OCI-LY1 (cell line): Measurements from ENCODE around the gene MANBA.

Source experiments
- H2AFZ ChIP-seq: fragments of 200-600 bp; sonication (generic), shearing (Covaris generic); 2 replicates; pipeline ENCODE4 v1.6.0; 2014; ENCODE audit warnings: antibody characterized with exemption, mild to moderate bottlenecking, low read length
- H3F3A ChIP-seq: fragments of 200-600 bp; sonication (generic), shearing (Covaris generic); 2 replicates; pipeline ENCODE4 v1.6.0; 2014; ENCODE audit warnings: mild to moderate bottlenecking, antibody characterized with exemption, low read length, moderate library complexity; ENCODE audit not compliant: insufficient read depth
- H3K27ac ChIP-seq: fragments of 200-600 bp; sonication (generic); 2 replicates; pipeline ENCODE4 v1.5.1; 2014; ENCODE audit warnings: low read length, mixed run types, mild to moderate bottlenecking, low read depth; ENCODE audit not compliant: poor library complexity, severe bottlenecking
- H3K27me3 ChIP-seq: fragments of 200-600 bp; sonication (generic); 2 replicates; pipeline ENCODE4 v1.6.0; 2014; ENCODE audit warnings: antibody characterized with exemption, mild to moderate bottlenecking, low read length, moderate library complexity; ENCODE audit not compliant: insufficient read depth
- H3K36me3 ChIP-seq: fragments of 200-600 bp; sonication (generic); 2 replicates; pipeline ENCODE4 v1.6.1; 2014; ENCODE audit warnings: mild to moderate bottlenecking, antibody characterized with exemption, low read length, moderate library complexity, mixed read lengths; ENCODE audit not compliant: insufficient read depth
- H3K4me1 ChIP-seq: fragments of 200-600 bp; sonication (generic); 2 replicates; pipeline ENCODE4 v1.5.1; 2014; ENCODE audit warnings: mild to moderate bottlenecking, low read length, moderate library complexity; ENCODE audit not compliant: insufficient read depth, severe bottlenecking
- H3K4me2 ChIP-seq: fragments of 200-600 bp; sonication (generic), shearing (Covaris generic); 2 replicates; pipeline ENCODE4 v1.6.1; 2014; ENCODE audit warnings: low read length
- H3K4me3 ChIP-seq: fragments of 200-600 bp; sonication (generic); 2 replicates; pipeline ENCODE4 v1.5.1; 2014; ENCODE audit warnings: low read length, low read depth, mild to moderate bottlenecking, mixed read lengths; ENCODE audit not compliant: poor library complexity, severe bottlenecking
- H3K79me2 ChIP-seq: fragments of 200-600 bp; shearing (Covaris generic); 2 replicates; pipeline ENCODE4 v1.6.1; 2016; ENCODE audit warnings: mixed run types, low read length, mixed read lengths; ENCODE audit not compliant: insufficient read depth
- H3K9ac ChIP-seq: fragments of 200-600 bp; sonication (generic), shearing (Covaris generic); 2 replicates; pipeline ENCODE4 v1.6.1; 2014; ENCODE audit warnings: mild to moderate bottlenecking, low read length, mixed read lengths
- H3K9me2 ChIP-seq: fragments of 200-600 bp; sonication (generic), shearing (Covaris generic); 2 replicates; pipeline ENCODE4 v1.6.1; 2014; ENCODE audit warnings: low read depth, mild to moderate bottlenecking, low read length, mixed read lengths
- H3K9me3 ChIP-seq: fragments of 200-600 bp; shearing (Covaris generic); 2 replicates; pipeline ENCODE4 v1.6.1; 2014; ENCODE audit warnings: low read length, mixed read lengths
- H4K20me1 ChIP-seq: fragments of 200-600 bp; sonication (generic), shearing (Covaris generic); 2 replicates; pipeline ENCODE4 v1.6.0; 2016; ENCODE audit warnings: mild to moderate bottlenecking, low read length; ENCODE audit not compliant: insufficient read depth
- EZH2 ChIP-seq: fragments of 200-600 bp; sonication (generic), shearing (Covaris generic); IDR thresholded peaks from 2 replicates; pipeline ENCODE4 v1.8.0; 2017; ENCODE audit warnings: borderline replicate concordance, mixed run types, mild to moderate bottlenecking, antibody characterized with exemption, low read length, moderate library complexity, mixed read lengths
- TF ChIP-seq, protein P1 (sequence below): fragments of 200-600 bp; sonication (generic), shearing (Covaris generic); IDR thresholded peaks from 2 replicates; pipeline ENCODE4 v1.5.1; 2017; ENCODE audit warnings: mild to moderate bottlenecking, antibody characterized with exemption, low read length, moderate library complexity, mixed read lengths

The MANBA gene

DNA sequence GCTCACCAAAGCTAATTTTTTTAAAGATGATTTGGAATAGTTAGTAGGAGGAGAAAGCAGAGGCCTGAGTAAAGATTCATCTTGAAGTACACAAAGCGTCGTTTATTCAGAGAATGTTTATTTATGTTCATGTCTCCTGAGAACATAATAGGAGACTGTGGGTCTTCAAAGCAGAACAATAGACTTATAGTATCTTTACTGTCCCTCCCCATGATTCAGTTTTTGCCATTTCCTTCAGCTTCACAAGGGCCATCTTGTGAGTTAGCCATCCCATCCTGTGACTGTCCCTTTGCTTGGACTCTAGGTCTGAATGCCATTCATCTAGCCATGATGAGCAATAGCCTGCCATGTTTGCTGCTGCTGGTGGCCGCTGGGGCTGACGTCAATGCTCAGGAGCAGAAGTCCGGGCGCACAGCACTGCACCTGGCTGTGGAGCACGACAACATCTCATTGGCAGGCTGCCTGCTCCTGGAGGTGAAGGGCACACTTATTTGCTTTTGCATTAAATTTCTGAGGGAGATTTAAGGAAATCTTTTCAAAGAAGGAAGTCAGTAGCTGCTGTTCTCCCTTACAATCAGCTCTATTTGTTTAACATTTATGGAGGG, 153.8 kb downstream of the MANBA start:
- no peaks in the 10 kb centered on the region for H3K4me1 ChIP-seq
- H3K4me3 ChIP-seq: no peak overlapping the region
- H3K9ac ChIP-seq: no peak overlapping the region
- H4K20me1 ChIP-seq: no peaks in the 10 kb centered on the region
- no peak overlapping the region for H2AFZ ChIP-seq
- no peak overlapping the region for H3K4me2 ChIP-seq
- H3F3A ChIP-seq: no peaks in the 10 kb centered on the region
- peaks cover 90% of the 10 kb centered on the region for H3K36me3 ChIP-seq
- no peaks in the 10 kb centered on the region for H3K9me3 ChIP-seq
- TF ChIP-seq, protein P1, sequence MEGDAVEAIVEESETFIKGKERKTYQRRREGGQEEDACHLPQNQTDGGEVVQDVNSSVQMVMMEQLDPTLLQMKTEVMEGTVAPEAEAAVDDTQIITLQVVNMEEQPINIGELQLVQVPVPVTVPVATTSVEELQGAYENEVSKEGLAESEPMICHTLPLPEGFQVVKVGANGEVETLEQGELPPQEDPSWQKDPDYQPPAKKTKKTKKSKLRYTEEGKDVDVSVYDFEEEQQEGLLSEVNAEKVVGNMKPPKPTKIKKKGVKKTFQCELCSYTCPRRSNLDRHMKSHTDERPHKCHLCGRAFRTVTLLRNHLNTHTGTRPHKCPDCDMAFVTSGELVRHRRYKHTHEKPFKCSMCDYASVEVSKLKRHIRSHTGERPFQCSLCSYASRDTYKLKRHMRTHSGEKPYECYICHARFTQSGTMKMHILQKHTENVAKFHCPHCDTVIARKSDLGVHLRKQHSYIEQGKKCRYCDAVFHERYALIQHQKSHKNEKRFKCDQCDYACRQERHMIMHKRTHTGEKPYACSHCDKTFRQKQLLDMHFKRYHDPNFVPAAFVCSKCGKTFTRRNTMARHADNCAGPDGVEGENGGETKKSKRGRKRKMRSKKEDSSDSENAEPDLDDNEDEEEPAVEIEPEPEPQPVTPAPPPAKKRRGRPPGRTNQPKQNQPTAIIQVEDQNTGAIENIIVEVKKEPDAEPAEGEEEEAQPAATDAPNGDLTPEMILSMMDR: no peak
- no peak for TF ChIP-seq EZH2
- H3K79me2 ChIP-seq: no peaks in the 10 kb centered on the region
- no peaks in the 10 kb centered on the region for H3K9me2 ChIP-seq
- no peaks in the 10 kb centered on the region for H3K27me3 ChIP-seq
- no peak overlapping the region for H3K27ac ChIP-seq

DNA sequence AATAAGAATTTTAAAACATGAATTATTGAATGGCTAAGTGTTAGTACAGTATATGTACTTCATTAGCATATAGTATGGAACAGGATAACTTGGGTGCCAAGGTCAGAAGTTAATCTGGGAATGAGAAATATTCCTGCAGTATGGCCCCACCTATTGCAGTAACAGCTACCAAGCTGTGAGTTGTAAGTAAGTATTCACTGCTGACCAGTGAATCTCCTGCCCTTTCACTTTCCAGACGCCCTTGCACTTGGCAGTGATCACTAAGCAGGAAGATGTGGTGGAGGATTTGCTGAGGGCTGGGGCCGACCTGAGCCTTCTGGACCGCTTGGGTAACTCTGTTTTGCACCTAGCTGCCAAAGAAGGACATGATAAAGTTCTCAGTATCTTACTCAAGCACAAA, 154.5 kb downstream of the MANBA start:
- H2AFZ ChIP-seq: no peak overlapping the region
- no peak overlapping the region for H3K27ac ChIP-seq
- no peaks in the 10 kb centered on the region for H3K79me2 ChIP-seq
- no peak overlapping the region for H3K4me3 ChIP-seq
- no peaks in the 10 kb centered on the region for H3K27me3 ChIP-seq
- H3K9ac ChIP-seq: no peak overlapping the region
- no peaks in the 10 kb centered on the region for H3K9me3 ChIP-seq
- no peaks in the 10 kb centered on the region for H4K20me1 ChIP-seq
- H3F3A ChIP-seq: no peaks in the 10 kb centered on the region
- no peak overlapping the region for H3K4me2 ChIP-seq
- no peaks in the 10 kb centered on the region for H3K4me1 ChIP-seq
- TF ChIP-seq, protein P1: no peak
- TF ChIP-seq EZH2: no peak
- H3K36me3 ChIP-seq: peaks cover 90% of the 10 kb centered on the region
- no peaks in the 10 kb centered on the region for H3K9me2 ChIP-seq

DNA sequence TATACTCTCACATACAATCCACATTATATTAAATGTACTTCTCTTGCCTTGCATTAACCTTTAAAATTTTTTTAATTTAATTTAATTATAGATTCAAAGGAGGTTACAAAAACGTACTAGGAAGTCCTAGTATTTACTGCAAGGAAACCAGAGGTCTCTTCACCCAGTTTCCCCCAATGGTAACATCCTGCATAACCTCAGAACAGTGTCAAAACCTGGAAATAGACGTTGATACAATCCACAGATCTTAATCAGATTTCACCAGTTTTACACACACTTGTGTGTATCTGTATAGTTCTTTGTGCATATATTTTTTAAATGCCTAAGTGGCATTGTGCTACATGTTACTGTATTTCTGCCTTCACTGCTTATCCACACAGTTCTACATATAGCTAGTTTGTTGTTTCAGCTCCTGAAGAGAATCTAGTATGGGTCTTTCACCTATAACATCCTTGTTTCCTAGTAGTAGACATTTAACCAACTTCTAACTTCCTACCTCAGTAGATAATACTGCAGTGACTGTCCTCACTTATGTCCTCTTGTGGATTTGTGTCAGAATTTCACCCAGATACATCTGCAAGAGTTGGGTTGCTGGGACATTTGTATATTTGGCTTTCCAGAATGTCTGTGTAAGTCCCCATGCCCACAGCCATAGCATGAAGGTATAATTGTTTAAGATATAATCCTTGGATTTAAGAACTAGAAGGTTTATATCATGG, 156.4 kb downstream of the MANBA start:
- H3F3A ChIP-seq: no peaks in the 10 kb centered on the region
- TF ChIP-seq, protein P1: no peak
- no peaks in the 10 kb centered on the region for H3K9me3 ChIP-seq

More for the DNA sequence above, 156.4 kb downstream of the MANBA start:
- Histone ChIP-seq H2AFZ (no peak overlapping the region), H3K4me3 (no peak overlapping the region), H3K4me1 (no peaks in the 10 kb centered on the region), H3K79me2 (no peaks in the 10 kb centered on the region), H3K9me2 (no peaks in the 10 kb centered on the region), H3K9ac (no peak overlapping the region), H3K27ac (no peak overlapping the region), H4K20me1 (no peaks in the 10 kb centered on the region), H3K4me2 (no peak overlapping the region), H3K36me3 (peaks cover 89% of the 10 kb centered on the region), H3K27me3 (no peaks in the 10 kb centered on the region)
